ENCODE data around the gene BOLA2. TPM values are rescaled to one million over a fixed set of nuclear protein-coding genes. Genes with fewer than 3 reads are reported as not detected.
"Not testable (repeated sequence)": the region's sequence is repeated elsewhere in the genome, so short reads cannot be mapped to it uniquely, and the experiment has no call there.

The BOLA2 gene
- polyA plus RNA-seq (2013, experiment 1 of 2), result 15.2 TPM
- polyA plus RNA-seq (2013, experiment 2 of 2), result 16.4 TPM

GRCh38 chr16:29454269-29454668 is at the start of gene BOLA2, which contains the start of gene SLX1B:
TSS of gene BOLA2 (minus strand) at chr16:29454351. CDS start at chr16:29454253, 98 bp downstream.
TSS of gene SLX1B (plus strand) at chr16:29454533.
- not testable (repeated sequence) for H2BK120ac ChIP-seq (ENCODE audit: low read depth, low read length); H3K9me3 ChIP-seq (ENCODE audit: control insufficient read depth, low read length); H2AFZ ChIP-seq (ENCODE audit: low read depth, low read length); H3K27me3 ChIP-seq (ENCODE audit: control insufficient read depth in 1 of 2, insufficient read depth in 1 of 2, low read length in 2 of 2); H3K4ac ChIP-seq (ENCODE audit: low read depth in 1 of 2, low read length in 2 of 2); H2BK12ac ChIP-seq (ENCODE audit: low read length in 2 of 2); H3K36me3 ChIP-seq (ENCODE audit: control insufficient read depth in 1 of 2, insufficient read depth in 2 of 2, low read depth in 1 of 2, low read length in 2 of 2); DNase-seq; H2BK15ac ChIP-seq (ENCODE audit: low read depth, poor library complexity, severe bottlenecking); H3K4me2 ChIP-seq (ENCODE audit: low read length, poor library complexity, severe bottlenecking); H3K79me1 ChIP-seq (replicated peaks; ENCODE audit: low read length, poor library complexity, severe bottlenecking); H4K8ac ChIP-seq (ENCODE audit: low read length); H3K14ac ChIP-seq (ENCODE audit: low read length in 2 of 2); H3K4me1 ChIP-seq (ENCODE audit: control insufficient read depth, insufficient read depth, low read depth, low read length); H3K23ac ChIP-seq (ENCODE audit: low read length in 2 of 2); H3K4me3 ChIP-seq (ENCODE audit: insufficient read depth in 1 of 2, low read depth in 1 of 2, low read length in 2 of 2); H2AK5ac ChIP-seq (ENCODE audit: low read length, severe bottlenecking); H2BK5ac ChIP-seq (ENCODE audit: low read depth, low read length, poor library complexity, severe bottlenecking); H3K27ac ChIP-seq (ENCODE audit: low read length, poor library complexity, severe bottlenecking); H3K9ac ChIP-seq (ENCODE audit: low read length); H3K18ac ChIP-seq (ENCODE audit: low read depth in 1 of 2, low read length in 2 of 2); H4K91ac ChIP-seq (ENCODE audit: low read length)
- no CpG with 5 or more reads among the region's 33 CpGs for WGBS

- not testable (repeated sequence) for H3K23ac ChIP-seq (ENCODE audit: low read length in 2 of 2); H3K4me1 ChIP-seq (ENCODE audit: control insufficient read depth, insufficient read depth, low read depth, low read length); DNase-seq; H3K79me1 ChIP-seq (replicated peaks; ENCODE audit: low read length, poor library complexity, severe bottlenecking); H3K9ac ChIP-seq (ENCODE audit: low read length); H3K4me3 ChIP-seq (ENCODE audit: insufficient read depth in 1 of 2, low read depth in 1 of 2, low read length in 2 of 2); H3K36me3 ChIP-seq (ENCODE audit: control insufficient read depth in 1 of 2, insufficient read depth in 2 of 2, low read depth in 1 of 2, low read length in 2 of 2); H3K4ac ChIP-seq (ENCODE audit: low read depth in 1 of 2, low read length in 2 of 2); H4K8ac ChIP-seq (ENCODE audit: low read length); H3K9me3 ChIP-seq (ENCODE audit: control insufficient read depth, low read length); H2BK120ac ChIP-seq (ENCODE audit: low read depth, low read length); H3K27me3 ChIP-seq (ENCODE audit: control insufficient read depth in 1 of 2, insufficient read depth in 1 of 2, low read length in 2 of 2); H2BK15ac ChIP-seq (ENCODE audit: low read depth, poor library complexity, severe bottlenecking); H3K27ac ChIP-seq (ENCODE audit: low read length, poor library complexity, severe bottlenecking); H3K18ac ChIP-seq (ENCODE audit: low read depth in 1 of 2, low read length in 2 of 2); H2BK5ac ChIP-seq (ENCODE audit: low read depth, low read length, poor library complexity, severe bottlenecking); H2AK5ac ChIP-seq (ENCODE audit: low read length, severe bottlenecking); H3K4me2 ChIP-seq (ENCODE audit: low read length, poor library complexity, severe bottlenecking); H3K14ac ChIP-seq (ENCODE audit: low read length in 2 of 2); H2AFZ ChIP-seq (ENCODE audit: low read depth, low read length); H2BK12ac ChIP-seq (ENCODE audit: low read length in 2 of 2); H4K91ac ChIP-seq (ENCODE audit: low read length)
- WGBS, result no CpG with 5 or more reads among the region's 12 CpGs
These were observed 28.1 kb upstream of the BOLA2 start for GRCh38 chr16:29482276-29482675.

GRCh38 chr16:29472065-29472464 is 17.9 kb upstream of the BOLA2 start:
- H2AFZ ChIP-seq (ENCODE audit: low read depth, low read length); H3K4me3 ChIP-seq (ENCODE audit: insufficient read depth in 1 of 2, low read depth in 1 of 2, low read length in 2 of 2); DNase-seq: not testable (repeated sequence)

GRCh38 chr16:29469660-29470059 is 15.5 kb upstream of the BOLA2 start:
- H3K9me3 ChIP-seq (ENCODE audit: control insufficient read depth, low read length); H4K8ac ChIP-seq (ENCODE audit: low read length); H2BK120ac ChIP-seq (ENCODE audit: low read depth, low read length); H3K9ac ChIP-seq (ENCODE audit: low read length); H3K79me1 ChIP-seq (replicated peaks; ENCODE audit: low read length, poor library complexity, severe bottlenecking); H3K4me2 ChIP-seq (ENCODE audit: low read length, poor library complexity, severe bottlenecking); H3K4ac ChIP-seq (ENCODE audit: low read depth in 1 of 2, low read length in 2 of 2); H3K27me3 ChIP-seq (ENCODE audit: control insufficient read depth in 1 of 2, insufficient read depth in 1 of 2, low read length in 2 of 2); H2BK5ac ChIP-seq (ENCODE audit: low read depth, low read length, poor library complexity, severe bottlenecking); H2AFZ ChIP-seq (ENCODE audit: low read depth, low read length); H3K23ac ChIP-seq (ENCODE audit: low read length in 2 of 2); DNase-seq; H3K27ac ChIP-seq (ENCODE audit: low read length, poor library complexity, severe bottlenecking); H3K36me3 ChIP-seq (ENCODE audit: control insufficient read depth in 1 of 2, insufficient read depth in 2 of 2, low read depth in 1 of 2, low read length in 2 of 2); H3K4me3 ChIP-seq (ENCODE audit: insufficient read depth in 1 of 2, low read depth in 1 of 2, low read length in 2 of 2); H2AK5ac ChIP-seq (ENCODE audit: low read length, severe bottlenecking); H3K14ac ChIP-seq (ENCODE audit: low read length in 2 of 2); H4K91ac ChIP-seq (ENCODE audit: low read length); H2BK15ac ChIP-seq (ENCODE audit: low read depth, poor library complexity, severe bottlenecking); H3K18ac ChIP-seq (ENCODE audit: low read depth in 1 of 2, low read length in 2 of 2); H3K4me1 ChIP-seq (ENCODE audit: control insufficient read depth, insufficient read depth, low read depth, low read length); H2BK12ac ChIP-seq (ENCODE audit: low read length in 2 of 2): not testable (repeated sequence)
- 83% methylated on average over 4 of the region's 6 CpGs for WGBS

More at GRCh38 chr16:29472065-29472464, 17.9 kb upstream of the BOLA2 start:
- not testable (repeated sequence) for H2BK12ac ChIP-seq (ENCODE audit: low read length in 2 of 2); H4K91ac ChIP-seq (ENCODE audit: low read length); H3K36me3 ChIP-seq (ENCODE audit: control insufficient read depth in 1 of 2, insufficient read depth in 2 of 2, low read depth in 1 of 2, low read length in 2 of 2); H3K27me3 ChIP-seq (ENCODE audit: control insufficient read depth in 1 of 2, insufficient read depth in 1 of 2, low read length in 2 of 2); H3K9me3 ChIP-seq (ENCODE audit: control insufficient read depth, low read length); H2AK5ac ChIP-seq (ENCODE audit: low read length, severe bottlenecking); H2BK120ac ChIP-seq (ENCODE audit: low read depth, low read length); H4K8ac ChIP-seq (ENCODE audit: low read length); H3K14ac ChIP-seq (ENCODE audit: low read length in 2 of 2); H3K79me1 ChIP-seq (replicated peaks; ENCODE audit: low read length, poor library complexity, severe bottlenecking); H3K23ac ChIP-seq (ENCODE audit: low read length in 2 of 2); H3K18ac ChIP-seq (ENCODE audit: low read depth in 1 of 2, low read length in 2 of 2); H2BK5ac ChIP-seq (ENCODE audit: low read depth, low read length, poor library complexity, severe bottlenecking); H3K9ac ChIP-seq (ENCODE audit: low read length); H3K4me2 ChIP-seq (ENCODE audit: low read length, poor library complexity, severe bottlenecking); H2BK15ac ChIP-seq (ENCODE audit: low read depth, poor library complexity, severe bottlenecking); H3K4ac ChIP-seq (ENCODE audit: low read depth in 1 of 2, low read length in 2 of 2); H3K27ac ChIP-seq (ENCODE audit: low read length, poor library complexity, severe bottlenecking); H3K4me1 ChIP-seq (ENCODE audit: control insufficient read depth, insufficient read depth, low read depth, low read length)
- WGBS, result no CpG with 5 or more reads among the region's 4 CpGs

All from mesenchymal stem cell (in vitro differentiated cells and primary cell).